B cell (primary cell): ENCODE measurements around the gene B3GNT9. TPM values are rescaled to one million over a fixed set of nuclear protein-coding genes. Genes with fewer than 3 reads are reported as not detected.

Experiments used
- ATAC-seq: fragments of 200-7000 bp; cut with Tn5 transposase; one replicate; pipeline ENCODE4 v1.10.0; 2021; ENCODE audit warnings: low read depth, mild to moderate bottlenecking, moderate number of reproducible peaks, moderate library complexity
- CTCF ChIA-PET: fragments of 350-600 bp; sonication (Branson Sonifier 250); formaldehyde crosslinking; loops from one replicate; lab custom pipeline; 2021; ENCODE audit warnings: antibody characterized with exemption, inconsistent platforms; lab: Charles Lee
- POLR2A ChIA-PET: fragments of 350-600 bp; sonication (Branson Sonifier 250); formaldehyde crosslinking; loops from one replicate; lab custom pipeline; 2021; ENCODE audit warnings: antibody characterized with exemption; lab: Charles Lee
- DNase-seq: peaks from one replicate; pipeline ENCODE4 v3.0.0; 2013
- H2AFZ ChIP-seq: 2 replicates; pipeline ENCODE4 v1.6.1; 2012; ENCODE audit warnings: mild to moderate bottlenecking, low read depth, low read length; ENCODE audit not compliant: insufficient read depth, poor library complexity, severe bottlenecking
- H3K27ac ChIP-seq, 2 donors: 1 replicate in 1 of 2; 2 replicates in 1 of 2; pipeline ENCODE4 v1.5.1; 2012 to 2013; ENCODE audit warnings: low read length in 2 of 2, mild to moderate bottlenecking in 2 of 2, moderate library complexity in 1 of 2
- H3K27me3 ChIP-seq, 4 experiments: fragments of 200-600 bp in 1 of 4; sonication (generic) in 1 of 4; replicated peaks in 1 of 4; 1 replicate in 2 of 4; 2 replicates in 2 of 4; pipeline versions ENCODE4 v1.6.1 to v1.7.0; 2013 to 2016; ENCODE audit warnings: low read length in 3 of 4, mild to moderate bottlenecking in 2 of 4, mixed read lengths in 1 of 4, moderate library complexity in 1 of 4; ENCODE audit not compliant: insufficient read depth in 4 of 4, control insufficient read depth in 3 of 4; ENCODE audit errors: control extremely low read depth in 1 of 4
- H3K36me3 ChIP-seq, 2 experiments: replicated peaks in 1 of 2; 1 replicate in 1 of 2; 2 replicates in 1 of 2; pipeline versions ENCODE4 v1.6.1 to v1.7.1; 2013; ENCODE audit warnings: low read length in 1 of 2; ENCODE audit not compliant: insufficient read depth in 2 of 2, control insufficient read depth in 1 of 2; ENCODE audit errors: control extremely low read depth in 1 of 2, extremely low read depth in 1 of 2
- H3K4me1 ChIP-seq, 2 donors: fragments of 200-600 bp in 1 of 2; sonication (generic) in 1 of 2; 1 replicate in 1 of 2; 2 replicates in 1 of 2; pipeline versions ENCODE4 v1.5.1 to v1.6.1; 2013 to 2017; ENCODE audit warnings: low read length in 2 of 2; ENCODE audit not compliant: control insufficient read depth in 2 of 2, insufficient read depth in 2 of 2
- H3K4me2 ChIP-seq: replicated peaks from 2 replicates; pipeline ENCODE3; 2012; ENCODE audit warnings: mild to moderate bottlenecking, low read depth, low read length; ENCODE audit not compliant: poor library complexity, severe bottlenecking
- H3K4me3 ChIP-seq, 5 experiments: fragments of 200-600 bp in 1 of 5; sonication (generic) in 1 of 5; 1 replicate in 3 of 5; 2 replicates in 2 of 5; pipeline versions ENCODE4 v1.5.1 to v1.7.0; 2011 to 2016; ENCODE audit warnings: low read length in 4 of 5, mild to moderate bottlenecking in 4 of 5, low read depth in 2 of 5, control low read depth in 1 of 5, moderate library complexity in 1 of 5; ENCODE audit not compliant: insufficient read depth in 1 of 5; ENCODE audit errors: control extremely low read depth in 1 of 5, extremely low read depth in 1 of 5
- H3K79me2 ChIP-seq: fragments of 200-600 bp; sonication (generic); one replicate; pipeline ENCODE4 v1.6.0; 2016; ENCODE audit warnings: low read length; ENCODE audit not compliant: control insufficient read depth, insufficient read depth
- H3K9ac ChIP-seq: fragments of 200-600 bp; sonication (generic); 2 replicates; pipeline ENCODE4 v1.6.1; 2017; ENCODE audit warnings: mild to moderate bottlenecking, low read length, moderate library complexity
- H3K9me3 ChIP-seq, 3 donors: one replicate each; pipeline versions ENCODE4 v1.6.1 to v1.7.1; 2013; ENCODE audit warnings: low read length in 2 of 3; ENCODE audit not compliant: control insufficient read depth in 2 of 3, insufficient read depth in 1 of 3; ENCODE audit errors: control extremely low read depth in 1 of 3
- H4K20me1 ChIP-seq: 2 replicates; pipeline ENCODE4 v1.6.0; 2012; ENCODE audit warnings: mild to moderate bottlenecking, low read length; ENCODE audit not compliant: insufficient read depth, control insufficient read depth, poor library complexity, severe bottlenecking
- H3K27ac Mint-ChIP-seq: one replicate; pipeline ENCODE4 v1.8.0; 2021; ENCODE audit warnings: mixed read lengths
- H3K27me3 Mint-ChIP-seq: one replicate; pipeline ENCODE4 v1.8.0; 2021; ENCODE audit warnings: mixed read lengths
- H3K4me1 Mint-ChIP-seq: one replicate; pipeline ENCODE4 v1.8.0; 2021; ENCODE audit warnings: mixed read lengths
- H3K4me3 Mint-ChIP-seq: one replicate; pipeline ENCODE4 v1.8.0; 2021; ENCODE audit warnings: mixed read lengths
- H3K9me3 Mint-ChIP-seq: one replicate; pipeline ENCODE4 v1.8.0; 2022; ENCODE audit warnings: mixed read lengths; ENCODE audit not compliant: insufficient read depth
- CTCF ChIP-seq: fragments of 200-600 bp; IDR thresholded peaks from one replicate; pipeline ENCODE4 v1.8.0; 2022; ENCODE audit warnings: antibody characterized with exemption, mild to moderate bottlenecking
- EZH2 ChIP-seq: IDR thresholded peaks from 2 replicates; pipeline ENCODE4 v1.6.1; 2012; ENCODE audit warnings: borderline replicate concordance, low read depth, mild to moderate bottlenecking, moderate library complexity, low read length; ENCODE audit not compliant: insufficient read depth, poor library complexity, severe bottlenecking
- WGBS: methylation state at CpG from one replicate; pipeline ENCODE4 v1.1.5; 2013; ENCODE audit warnings: missing lambda C conversion rate; ENCODE audit not compliant: insufficient coverage; 5-methylcytosine and 5-hydroxymethylcytosine counted together
- intact Hi-C: fragments of 100-400 bp; cut with micrococcal nuclease; formaldehyde crosslinking; loops from one replicate; pipeline ENCODE4 v1.10.0; 2022
- polyA plus RNA-seq: library from polyadenylated mRNA; depleted of rRNA; stranded (reverse); fragments of >200 nt; gene quantifications from 2 replicates; pipeline ENCODE4 v1.2.3, GENCODE V29; 2012
- total RNA-seq, 2 donors: library from RNA; stranded (reverse); fragments of 120-200 nt in 1 of 2; gene quantifications; 1 replicate in 1 of 2; 2 replicates in 1 of 2; pipeline versions ENCODE4 v1.2.3 to v1.2.4, GENCODE V29; 2013 to 2022

The B3GNT9 gene
- total and polyA plus RNA-seq, 2 donors (not counting 1 experiment from before 2014, with no cell fraction given): 1.6 to 2.5 TPM

- H3K4me1 Mint-ChIP-seq: no peaks in the 10 kb centered on the region
- H3K4me1 ChIP-seq: no peaks in the 10 kb centered on the region
- H4K20me1 ChIP-seq: no peaks in the 10 kb centered on the region
- no peak overlapping the region for H3K4me3 ChIP-seq
- peaks cover 0 to 45% of the 10 kb centered on the region in 2 experiments for H3K36me3 ChIP-seq
- H3K27ac Mint-ChIP-seq: no peak overlapping the region
- H3K9me3 ChIP-seq: no peaks in the 10 kb centered on the region
- no peak overlapping the region for H3K9ac ChIP-seq
- H3K9me3 Mint-ChIP-seq: no peaks in the 10 kb centered on the region
- no peak overlapping the region for H2AFZ ChIP-seq
- no peak for TF ChIP-seq EZH2
- no peak for TF ChIP-seq CTCF
- POLR2A ChIA-PET: no interaction called here
- no peaks in the 10 kb centered on the region for H3K27me3 Mint-ChIP-seq
- no peak overlapping the region for H3K27ac ChIP-seq
- H3K4me3 Mint-ChIP-seq: no peak overlapping the region
- H3K79me2 ChIP-seq: no peaks in the 10 kb centered on the region
- no peaks in the 10 kb centered on the region for H3K27me3 ChIP-seq
- ATAC-seq: no peak
- intact Hi-C loops: no loop called here
- no peak for DNase-seq
- CTCF ChIA-PET: interaction anchor here (0.9 to 1.7 kb wide), 3 partner anchors 9 to 151 kb away, joined by 3 to 4 read pairs (median 3); no protein-coding TSS in a partner anchor
- 100% methylated on average over 2 of the region's 3 CpGs for WGBS
- H3K4me2 ChIP-seq: no peak overlapping the region
Measured at GRCh38 chr16:67129422-67129821, 21.4 kb downstream of the B3GNT9 start.

- ChIA-PET POLR2A (no interaction called here), CTCF (interaction anchor here (0.9 to 1.4 kb wide), 2 partner anchors 9 to 25 kb away, joined by 3 to 4 read pairs; no protein-coding TSS in a partner anchor)
- Mint-ChIP-seq H3K27me3 (no peaks in the 10 kb centered on the region), H3K4me1 (no peaks in the 10 kb centered on the region), H3K9me3 (no peaks in the 10 kb centered on the region), H3K4me3 (no peak overlapping the region), H3K27ac (no peak overlapping the region)
- Histone ChIP-seq H3K27me3 (no peaks in the 10 kb centered on the region), H3K36me3 (peaks cover 0 to 44% of the 10 kb centered on the region in 2 experiments), H3K9me3 (no peaks in the 10 kb centered on the region), H3K4me2 (no peak overlapping the region), H4K20me1 (no peaks in the 10 kb centered on the region), H3K79me2 (no peaks in the 10 kb centered on the region), H3K4me1 (no peaks in the 10 kb centered on the region), H3K27ac (no peak overlapping the region), H2AFZ (no peak overlapping the region), H3K9ac (no peak overlapping the region), H3K4me3 (no peak overlapping the region)
- DNase-seq (no peak), ATAC-seq (no peak)
- 100% methylated on average over 3 of the region's 3 CpGs for WGBS
- intact Hi-C loops: no loop called here
- no peak for TF ChIP-seq EZH2
- TF ChIP-seq CTCF: no peak
Measured at GRCh38 chr16:67128887-67129286, 21.9 kb downstream of the B3GNT9 start.
